ENCODE measurements around the gene CCN2. TPM values are rescaled to one million over a fixed set of nuclear protein-coding genes. Genes with fewer than 3 reads are reported as not detected.

CCN2 gene, protein sequence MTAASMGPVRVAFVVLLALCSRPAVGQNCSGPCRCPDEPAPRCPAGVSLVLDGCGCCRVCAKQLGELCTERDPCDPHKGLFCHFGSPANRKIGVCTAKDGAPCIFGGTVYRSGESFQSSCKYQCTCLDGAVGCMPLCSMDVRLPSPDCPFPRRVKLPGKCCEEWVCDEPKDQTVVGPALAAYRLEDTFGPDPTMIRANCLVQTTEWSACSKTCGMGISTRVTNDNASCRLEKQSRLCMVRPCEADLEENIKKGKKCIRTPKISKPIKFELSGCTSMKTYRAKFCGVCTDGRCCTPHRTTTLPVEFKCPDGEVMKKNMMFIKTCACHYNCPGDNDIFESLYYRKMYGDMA
- total RNA-seq = 10 to 100 TPM in 3 of 4 donors, 1 to 10 TPM in 1; 5.1 to 33.6 (median 17.6) TPM

DNA sequence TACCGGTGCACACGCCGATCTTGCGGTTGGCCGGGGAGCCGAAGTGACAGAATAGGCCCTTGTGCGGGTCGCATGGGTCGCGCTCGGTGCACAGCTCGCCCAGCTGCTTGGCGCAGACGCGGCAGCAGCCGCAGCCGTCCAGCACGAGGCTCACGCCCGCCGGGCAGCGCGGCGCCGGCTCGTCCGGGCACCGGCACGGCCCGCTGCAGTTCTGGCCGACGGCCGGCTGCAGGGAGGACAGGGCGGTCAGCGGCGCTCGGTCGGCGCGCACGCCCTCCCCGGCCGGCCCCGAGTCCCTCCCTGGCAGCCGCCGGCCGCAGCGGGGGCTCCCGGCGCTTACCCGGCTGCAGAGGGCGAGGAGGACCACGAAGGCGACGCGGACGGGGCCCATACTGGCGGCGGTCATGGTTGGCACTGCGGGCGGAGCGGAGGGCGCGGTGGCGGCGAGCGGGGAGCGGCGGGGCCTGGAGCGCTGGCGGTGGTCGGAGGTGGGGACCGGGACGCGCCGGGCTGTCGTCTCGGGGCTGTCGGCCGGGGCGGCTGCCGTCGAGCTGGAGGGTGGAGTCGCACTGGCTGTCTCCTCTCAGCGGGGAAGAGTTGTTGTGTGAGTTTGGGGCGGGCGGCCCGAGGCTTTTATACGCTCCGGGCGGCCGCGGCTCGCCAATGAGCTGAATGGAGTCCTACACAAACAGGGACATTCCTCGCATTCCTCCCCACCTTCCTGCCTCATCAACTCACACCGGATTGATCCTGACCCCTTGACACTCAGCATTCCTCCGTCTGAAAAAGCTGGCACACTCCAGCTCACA lies at the start of gene CCN2:
Gene CCN2 (minus strand): TSS at position 606 of the 809 bp plus-strand sequence. CDS start 200 bp downstream, at position 406.
- ATAC-seq (peak; percentile 67 to 76), DNase-seq (peak; percentile 40 to 61)
- peak within 1 kb of the TSS; percentile 61 to 82 (median 75) for H3K27ac ChIP-seq
- no peaks in the 10 kb centered on the region for H3K9me3 ChIP-seq
- intact Hi-C loops (cut with DNase I; ENCODE audit: low total_unique reads) = loop anchor here (5.0 to 10.0 kb wide), 2 partner anchors 184 to 256 kb away; no protein-coding TSS in a partner anchor
- peak; percentile 43 to 60 for TF ChIP-seq POLR2A (IDR thresholded peaks at IDR 0.05)
- TF ChIP-seq, protein P1, sequence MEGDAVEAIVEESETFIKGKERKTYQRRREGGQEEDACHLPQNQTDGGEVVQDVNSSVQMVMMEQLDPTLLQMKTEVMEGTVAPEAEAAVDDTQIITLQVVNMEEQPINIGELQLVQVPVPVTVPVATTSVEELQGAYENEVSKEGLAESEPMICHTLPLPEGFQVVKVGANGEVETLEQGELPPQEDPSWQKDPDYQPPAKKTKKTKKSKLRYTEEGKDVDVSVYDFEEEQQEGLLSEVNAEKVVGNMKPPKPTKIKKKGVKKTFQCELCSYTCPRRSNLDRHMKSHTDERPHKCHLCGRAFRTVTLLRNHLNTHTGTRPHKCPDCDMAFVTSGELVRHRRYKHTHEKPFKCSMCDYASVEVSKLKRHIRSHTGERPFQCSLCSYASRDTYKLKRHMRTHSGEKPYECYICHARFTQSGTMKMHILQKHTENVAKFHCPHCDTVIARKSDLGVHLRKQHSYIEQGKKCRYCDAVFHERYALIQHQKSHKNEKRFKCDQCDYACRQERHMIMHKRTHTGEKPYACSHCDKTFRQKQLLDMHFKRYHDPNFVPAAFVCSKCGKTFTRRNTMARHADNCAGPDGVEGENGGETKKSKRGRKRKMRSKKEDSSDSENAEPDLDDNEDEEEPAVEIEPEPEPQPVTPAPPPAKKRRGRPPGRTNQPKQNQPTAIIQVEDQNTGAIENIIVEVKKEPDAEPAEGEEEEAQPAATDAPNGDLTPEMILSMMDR (IDR thresholded peaks at IDR 0.05 in 4 of 5, conservative IDR thresholded peaks at IDR 0.05 in 1 of 5) = no peak
- peaks cover 9 to 29% (median 9%) of the 10 kb centered on the region in 3 donors for H3K27me3 ChIP-seq
- no peaks in the 10 kb centered on the region for H3K36me3 ChIP-seq
- peak within 1 kb of the TSS; percentile 58 to 64 (median 61) for H3K4me3 ChIP-seq
- H3K4me1 ChIP-seq = peaks cover 5 to 6% of the 10 kb centered on the region in 2 donors
- in situ Hi-C loops (cut with MboI; ENCODE audit: low sequenced_read_pairs in 4 of 4) = no loop called here

DNA sequence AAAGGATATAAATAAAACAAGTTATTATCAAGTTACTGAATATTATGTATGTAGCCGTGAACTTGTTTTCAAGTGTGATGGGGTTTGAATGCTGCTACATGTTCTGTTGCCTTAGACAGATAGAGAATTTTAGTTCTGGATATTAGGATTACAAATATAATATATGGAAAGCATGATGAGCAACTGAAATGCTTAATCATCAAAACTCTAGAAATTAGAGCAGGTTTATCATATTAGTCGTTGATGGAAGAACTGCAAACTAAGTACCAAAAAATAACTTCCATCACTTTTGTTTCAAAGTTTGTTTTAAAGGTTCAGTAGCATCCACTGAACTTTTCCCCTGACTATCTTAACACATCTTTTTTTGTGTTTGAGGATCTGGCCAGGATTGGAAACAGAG lies 49.1 kb upstream of the CCN2 start:
- in situ Hi-C loops (cut with MboI; ENCODE audit: low sequenced_read_pairs in 4 of 4) (no loop called here), intact Hi-C loops (cut with DNase I; ENCODE audit: low total_unique reads) (no loop called here)
- Histone ChIP-seq H3K4me3 (no peak overlapping the region), H3K27me3 (no peaks in the 10 kb centered on the region), H3K27ac (peak overlapping the region in 1 of 4 donors; percentile 40), H3K9me3 (no peaks in the 10 kb centered on the region), H3K36me3 (no peaks in the 10 kb centered on the region), H3K4me1 (peaks cover 0 to 6% of the 10 kb centered on the region in 2 donors)
- no peak for DNase-seq
- no peak for ATAC-seq
- TF ChIP-seq POLR2A (IDR thresholded peaks at IDR 0.05) = no peak
- TF ChIP-seq, protein P1 (IDR thresholded peaks at IDR 0.05 in 4 of 5, conservative IDR thresholded peaks at IDR 0.05 in 1 of 5) = no peak

DNA sequence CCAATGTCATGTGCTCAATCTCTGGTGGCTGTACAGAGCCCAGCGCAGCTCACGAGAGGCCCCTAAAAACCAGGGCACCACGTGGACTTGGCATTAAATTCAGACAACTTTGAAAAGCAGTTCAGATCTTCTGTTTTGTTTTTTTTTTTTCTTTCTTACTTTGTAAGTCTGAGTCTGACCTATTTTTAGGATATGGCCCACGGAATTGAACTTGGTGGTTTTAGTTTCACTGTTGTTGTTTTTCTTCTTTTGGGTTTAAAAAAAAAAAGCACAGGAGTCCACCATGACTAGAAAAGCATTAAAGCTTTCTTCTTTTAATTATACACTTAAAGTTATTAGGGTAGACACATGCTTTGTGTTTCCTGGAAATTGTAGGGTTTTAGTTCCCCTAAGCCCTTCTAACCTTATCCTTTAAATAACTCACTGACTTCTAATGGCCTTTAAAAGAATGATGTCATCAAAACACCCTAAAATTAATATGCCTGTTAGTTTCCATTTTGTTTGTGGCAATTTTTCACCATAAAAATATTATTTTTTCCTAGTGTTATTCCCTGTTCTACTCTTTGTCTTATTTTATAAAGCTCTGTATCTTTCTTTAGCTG lies 48.5 kb upstream of the CCN2 start:
- intact Hi-C loops (cut with DNase I; ENCODE audit: low total_unique reads) = no loop called here
- no peak overlapping the region for H3K4me3 ChIP-seq
- DNase-seq = no peak
- no peak for ATAC-seq
- H3K27ac ChIP-seq = peak overlapping the region in 3 of 4 donors; percentile 22 to 40 (median 36)
- no peak for TF ChIP-seq POLR2A (IDR thresholded peaks at IDR 0.05)
- TF ChIP-seq, protein P1 (IDR thresholded peaks at IDR 0.05 in 4 of 5, conservative IDR thresholded peaks at IDR 0.05 in 1 of 5) = no peak
- H3K9me3 ChIP-seq = no peaks in the 10 kb centered on the region
- in situ Hi-C loops (cut with MboI; ENCODE audit: low sequenced_read_pairs in 4 of 4) = no loop called here
- peaks cover 0 to 6% of the 10 kb centered on the region in 2 donors for H3K4me1 ChIP-seq
- no peaks in the 10 kb centered on the region for H3K27me3 ChIP-seq
- no peaks in the 10 kb centered on the region for H3K36me3 ChIP-seq

DNA sequence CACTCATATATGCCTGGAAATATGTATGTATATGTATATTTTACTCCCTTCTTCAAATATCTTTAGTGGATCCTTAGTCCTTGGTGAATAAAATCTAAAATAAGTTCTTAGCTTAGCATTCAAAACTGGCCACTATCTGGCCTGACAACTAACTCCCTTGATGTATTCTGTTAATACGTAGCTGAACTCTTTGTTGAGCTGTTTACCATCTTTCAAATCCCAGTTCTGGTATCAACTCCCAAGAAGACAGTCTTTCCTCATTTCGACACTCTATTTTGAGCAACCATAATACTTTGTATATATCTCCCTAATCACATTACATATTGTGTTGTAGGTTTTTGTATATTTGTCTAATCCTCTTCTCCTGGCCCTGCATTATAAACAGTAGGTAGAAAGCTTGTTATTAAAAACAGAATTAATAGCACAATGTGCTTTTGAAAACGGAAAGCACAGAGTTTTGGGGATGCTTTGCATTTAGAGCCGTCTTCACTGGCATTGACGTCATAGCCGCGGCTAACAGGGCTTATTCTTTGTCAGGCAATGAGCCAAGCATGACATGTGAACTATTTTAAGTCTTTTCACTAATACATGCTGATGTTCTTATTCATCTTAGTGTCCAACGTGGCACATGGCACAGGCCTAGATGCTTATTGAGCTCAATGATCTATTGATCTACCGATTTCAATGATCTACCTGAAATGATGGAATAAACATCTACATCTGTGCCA lies 47.2 kb upstream of the CCN2 start:
- H3K4me3 ChIP-seq = no peak overlapping the region
- H3K27ac ChIP-seq = no peak overlapping the region
- H3K9me3 ChIP-seq = peaks cover 0 to 2% (median 0%) of the 10 kb centered on the region in 3 donors
- peaks cover 0 to 6% of the 10 kb centered on the region in 2 donors for H3K4me1 ChIP-seq
- intact Hi-C loops (cut with DNase I; ENCODE audit: low total_unique reads) (no loop called here), in situ Hi-C loops (cut with MboI; ENCODE audit: low sequenced_read_pairs in 4 of 4) (no loop called here)
- DNase-seq (no peak), ATAC-seq (no peak)
- no peaks in the 10 kb centered on the region for H3K27me3 ChIP-seq
- TF ChIP-seq, protein P1 (IDR thresholded peaks at IDR 0.05 in 4 of 5, conservative IDR thresholded peaks at IDR 0.05 in 1 of 5) = no peak
- TF ChIP-seq POLR2A (IDR thresholded peaks at IDR 0.05) = no peak
- no peaks in the 10 kb centered on the region for H3K36me3 ChIP-seq
